ENCODE results near the gene NDUFB11.

DNA sequence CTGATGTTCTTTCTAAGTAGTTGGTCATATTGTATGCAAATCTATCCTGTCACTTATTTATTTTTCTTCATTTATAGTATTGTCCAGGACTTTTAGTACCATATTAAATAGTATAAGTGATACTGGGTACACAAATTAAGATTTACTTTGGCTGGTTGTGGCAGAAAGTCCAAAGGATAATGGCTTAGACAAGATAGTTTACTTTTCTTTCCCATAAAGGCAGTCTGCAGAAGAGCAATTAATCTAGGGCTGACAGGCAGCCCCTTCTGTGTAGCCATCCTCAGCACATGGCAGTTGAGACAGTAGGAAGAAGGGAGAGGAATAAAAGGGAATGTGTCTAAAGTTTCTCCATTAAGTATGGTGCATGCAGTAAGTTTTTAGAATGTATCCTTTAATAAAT, 6.9 kb upstream of the NDUFB11 start:
- TF ChIP-seq, protein P1, sequence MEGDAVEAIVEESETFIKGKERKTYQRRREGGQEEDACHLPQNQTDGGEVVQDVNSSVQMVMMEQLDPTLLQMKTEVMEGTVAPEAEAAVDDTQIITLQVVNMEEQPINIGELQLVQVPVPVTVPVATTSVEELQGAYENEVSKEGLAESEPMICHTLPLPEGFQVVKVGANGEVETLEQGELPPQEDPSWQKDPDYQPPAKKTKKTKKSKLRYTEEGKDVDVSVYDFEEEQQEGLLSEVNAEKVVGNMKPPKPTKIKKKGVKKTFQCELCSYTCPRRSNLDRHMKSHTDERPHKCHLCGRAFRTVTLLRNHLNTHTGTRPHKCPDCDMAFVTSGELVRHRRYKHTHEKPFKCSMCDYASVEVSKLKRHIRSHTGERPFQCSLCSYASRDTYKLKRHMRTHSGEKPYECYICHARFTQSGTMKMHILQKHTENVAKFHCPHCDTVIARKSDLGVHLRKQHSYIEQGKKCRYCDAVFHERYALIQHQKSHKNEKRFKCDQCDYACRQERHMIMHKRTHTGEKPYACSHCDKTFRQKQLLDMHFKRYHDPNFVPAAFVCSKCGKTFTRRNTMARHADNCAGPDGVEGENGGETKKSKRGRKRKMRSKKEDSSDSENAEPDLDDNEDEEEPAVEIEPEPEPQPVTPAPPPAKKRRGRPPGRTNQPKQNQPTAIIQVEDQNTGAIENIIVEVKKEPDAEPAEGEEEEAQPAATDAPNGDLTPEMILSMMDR (IDR thresholded peaks at IDR 0.05): no peak
- TF ChIP-seq POLR2A (IDR thresholded peaks at IDR 0.05): no peak
